ENCODE measurements around the gene EIF4G1. TPM values are rescaled to one million over a fixed set of nuclear protein-coding genes. Genes with fewer than 3 reads are reported as not detected.

The EIF4G1 gene
- total RNA-seq, 3 donors from 2014 or later = 990 to 1,057 (median 1,007) TPM

DNA sequence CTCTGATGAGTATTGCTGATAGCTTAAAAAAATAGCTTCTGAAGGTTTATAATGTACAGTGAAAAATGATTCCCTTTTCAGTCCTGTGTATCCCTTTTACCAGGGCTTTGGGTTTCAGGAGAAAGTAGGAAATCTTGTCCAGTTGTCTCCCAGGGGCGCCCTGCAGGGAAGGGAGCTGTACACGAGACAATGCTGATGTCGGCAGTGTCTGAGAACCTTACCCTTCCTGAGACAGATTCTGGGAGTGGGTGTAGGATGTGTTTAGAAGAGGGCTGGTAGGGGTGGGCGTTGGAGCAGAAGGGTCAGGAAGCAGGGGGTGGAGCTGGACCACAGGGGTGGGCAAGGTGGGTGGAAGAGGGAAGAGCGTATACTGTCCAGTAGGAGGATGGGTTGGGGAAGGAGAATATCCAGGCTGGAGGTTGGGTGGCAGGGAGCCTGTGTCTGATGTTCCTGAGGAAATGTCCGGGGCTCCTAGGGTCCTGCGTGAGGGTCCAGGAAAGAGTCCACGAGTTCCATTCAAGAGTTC, 58.0 kb downstream of the EIF4G1 start:
- ATAC-seq = no peak
- Mint-ChIP-seq H3K27me3 (ENCODE audit: low read depth) (peaks cover 14% of the 10 kb centered on the region), H3K36me3 (ENCODE audit: insufficient read depth) (peaks cover 22% of the 10 kb centered on the region), H3K4me3 (no peak overlapping the region), H3K4me1 (ENCODE audit: low read depth) (peaks cover 2% of the 10 kb centered on the region), H3K9me3 (no peaks in the 10 kb centered on the region)
- DNase-seq = no peak

DNA sequence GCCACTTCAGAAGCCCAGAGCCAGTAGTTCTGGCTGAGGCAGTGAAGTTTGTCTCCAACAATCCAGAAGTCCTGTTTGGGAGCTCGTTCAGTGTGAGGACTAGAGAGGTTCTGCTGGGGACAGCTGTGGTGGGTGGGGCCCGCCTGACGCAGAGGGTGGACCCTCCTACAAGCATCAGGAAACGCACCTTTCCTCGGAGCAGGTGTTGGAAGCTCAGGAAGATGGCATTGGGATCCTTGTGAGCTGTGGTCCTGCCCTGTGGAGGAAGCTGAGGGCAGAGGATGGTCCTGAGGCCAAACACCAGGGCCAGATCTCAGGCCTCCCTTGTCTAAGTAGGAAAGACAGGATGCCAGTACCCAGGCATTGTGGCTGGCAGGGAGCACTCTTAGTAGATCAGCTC, 58.5 kb downstream of the EIF4G1 start:
- Mint-ChIP-seq H3K27me3 (ENCODE audit: low read depth) (peaks cover 19% of the 10 kb centered on the region), H3K36me3 (ENCODE audit: insufficient read depth) (peaks cover 18% of the 10 kb centered on the region), H3K9me3 (no peaks in the 10 kb centered on the region), H3K4me3 (no peak overlapping the region), H3K4me1 (ENCODE audit: low read depth) (peaks cover 2% of the 10 kb centered on the region)
- ATAC-seq = no peak
- no peak for DNase-seq

DNA sequence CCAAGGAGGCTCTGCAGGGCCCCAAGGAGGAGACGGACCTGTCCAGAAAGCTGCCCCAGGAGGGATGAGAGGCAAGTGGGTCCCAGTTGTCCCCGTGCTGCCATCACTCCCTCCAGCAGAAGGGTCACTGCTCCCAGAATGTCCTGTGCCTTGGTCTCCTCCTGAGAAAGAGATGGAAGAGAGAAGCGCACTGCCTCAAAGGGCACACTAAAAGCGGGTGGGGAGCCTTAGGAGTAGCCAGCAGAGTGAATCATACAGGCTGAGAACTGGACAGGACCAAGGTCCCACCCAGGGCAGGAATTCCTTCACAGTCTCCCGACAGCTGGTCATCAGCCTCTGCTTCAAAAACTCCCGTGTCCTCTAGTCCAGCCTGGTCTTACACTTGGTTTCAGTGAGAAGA, 59.0 kb downstream of the EIF4G1 start:
- ATAC-seq (no peak), DNase-seq (no peak)
- Mint-ChIP-seq H3K36me3 (ENCODE audit: insufficient read depth) (peaks cover 14% of the 10 kb centered on the region), H3K9me3 (no peaks in the 10 kb centered on the region), H3K4me1 (ENCODE audit: low read depth) (peaks cover 2% of the 10 kb centered on the region), H3K27me3 (ENCODE audit: low read depth) (peaks cover 24% of the 10 kb centered on the region), H3K4me3 (no peak overlapping the region)

DNA sequence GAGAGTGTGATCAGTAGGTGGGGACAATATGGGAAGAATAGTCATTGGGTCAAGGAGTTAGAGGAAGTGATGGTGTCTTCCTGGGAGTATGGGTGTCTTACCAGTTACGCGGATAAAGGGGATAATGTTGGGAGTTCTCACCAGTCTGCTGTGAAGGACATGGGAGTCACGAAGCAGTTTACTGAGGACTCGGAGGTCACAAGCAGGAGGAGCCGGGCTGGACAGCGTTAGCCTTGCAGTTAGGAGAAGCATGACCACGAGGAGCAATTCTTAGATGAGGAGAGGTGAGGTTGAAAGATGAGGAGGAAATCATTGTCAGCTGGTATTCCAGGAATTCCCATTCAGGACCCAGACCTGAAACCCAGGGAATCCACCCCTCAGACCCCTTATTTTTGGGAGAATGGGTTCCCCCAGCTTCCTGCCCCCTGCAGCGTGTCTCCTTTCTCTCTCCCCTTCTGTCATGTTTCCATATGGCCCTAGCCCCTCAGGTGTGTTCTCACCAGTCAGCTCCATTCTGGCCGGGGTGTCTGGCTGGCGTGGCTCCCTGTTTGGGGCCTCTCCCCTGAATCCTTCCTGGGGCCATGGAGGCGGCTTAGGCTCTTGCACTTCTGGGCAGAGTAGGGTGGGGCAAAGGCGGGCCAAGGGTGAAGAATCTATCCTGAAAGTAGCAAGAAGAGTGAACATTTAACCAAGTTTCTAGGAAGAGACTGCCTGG, 61.5 kb downstream of the EIF4G1 start:
- Mint-ChIP-seq H3K36me3 (ENCODE audit: insufficient read depth) (no peaks in the 10 kb centered on the region), H3K4me3 (no peak overlapping the region), H3K4me1 (ENCODE audit: low read depth) (peaks cover 7% of the 10 kb centered on the region), H3K9me3 (no peaks in the 10 kb centered on the region), H3K27me3 (ENCODE audit: low read depth) (peaks cover 38% of the 10 kb centered on the region)
- ATAC-seq (no peak), DNase-seq (no peak)

DNA sequence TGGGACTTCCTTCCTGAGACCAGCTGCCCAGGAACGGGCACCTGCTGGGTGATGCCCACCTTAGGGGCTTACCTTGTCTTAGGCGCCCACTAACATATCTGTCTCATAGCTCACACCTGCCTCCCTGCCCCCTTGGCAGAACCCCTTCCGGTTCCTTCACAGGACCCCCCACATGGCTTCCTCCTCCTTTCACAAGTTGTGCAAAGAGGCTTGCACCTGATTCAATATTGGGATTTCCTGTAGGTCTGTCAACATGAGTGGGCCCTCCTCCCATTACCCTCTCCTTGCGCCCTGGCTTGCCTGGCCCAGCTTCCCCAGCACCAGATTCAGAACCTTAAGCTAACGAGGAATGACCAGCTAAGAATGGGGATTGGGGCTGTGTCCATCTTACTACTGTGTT, 63.0 kb downstream of the EIF4G1 start:
- Mint-ChIP-seq H3K9me3 (no peaks in the 10 kb centered on the region), H3K27me3 (ENCODE audit: low read depth) (peaks cover 50% of the 10 kb centered on the region), H3K36me3 (ENCODE audit: insufficient read depth) (no peaks in the 10 kb centered on the region), H3K4me1 (ENCODE audit: low read depth) (peaks cover 11% of the 10 kb centered on the region), H3K4me3 (no peak overlapping the region)
- ATAC-seq (no peak), DNase-seq (no peak)

DNA sequence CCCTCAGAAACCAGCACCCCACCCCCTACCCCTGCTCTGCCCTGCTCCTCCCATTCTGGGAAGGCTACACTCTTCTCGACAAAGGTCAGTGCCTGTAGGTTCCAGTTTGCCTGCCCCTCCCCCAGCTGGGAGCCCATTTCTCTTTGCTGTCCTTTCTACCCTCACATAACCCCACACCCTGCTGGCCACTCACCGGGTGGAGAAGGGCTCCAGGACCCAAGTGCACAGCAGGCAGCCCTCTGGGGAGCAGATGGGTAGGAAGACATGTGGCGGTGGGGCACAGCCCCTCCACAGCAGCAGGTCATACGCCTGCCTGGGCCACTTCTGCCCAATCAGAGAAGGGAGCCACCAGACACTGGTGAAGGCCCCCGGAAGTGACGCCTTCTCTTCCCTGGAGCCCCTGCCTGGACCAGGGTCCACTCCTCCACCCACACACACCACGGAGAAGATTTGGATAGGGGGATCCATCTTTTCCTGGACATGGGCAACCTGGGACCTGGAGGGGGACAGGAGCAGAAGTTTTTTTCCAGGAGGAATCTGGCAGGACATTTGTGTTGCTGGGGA, 63.6 kb downstream of the EIF4G1 start, which contains the start of gene THPO:
Gene THPO, minus strand, starts transcription at position 326 of the 564 bp plus-strand sequence. CDS start 1,948 bp downstream, outside the sequence.
- H3K9me3 Mint-ChIP-seq = no peaks in the 10 kb centered on the region
- H3K36me3 Mint-ChIP-seq (ENCODE audit: insufficient read depth) = no peaks in the 10 kb centered on the region
- peaks cover 56% of the 10 kb centered on the region for H3K27me3 Mint-ChIP-seq (ENCODE audit: low read depth)
- DNase-seq (no peak), ATAC-seq (no peak)
- peak within 1 kb of the TSS; percentile 58 for H3K4me3 Mint-ChIP-seq
- H3K4me1 Mint-ChIP-seq (ENCODE audit: low read depth) = peaks cover 11% of the 10 kb centered on the region

DNA sequence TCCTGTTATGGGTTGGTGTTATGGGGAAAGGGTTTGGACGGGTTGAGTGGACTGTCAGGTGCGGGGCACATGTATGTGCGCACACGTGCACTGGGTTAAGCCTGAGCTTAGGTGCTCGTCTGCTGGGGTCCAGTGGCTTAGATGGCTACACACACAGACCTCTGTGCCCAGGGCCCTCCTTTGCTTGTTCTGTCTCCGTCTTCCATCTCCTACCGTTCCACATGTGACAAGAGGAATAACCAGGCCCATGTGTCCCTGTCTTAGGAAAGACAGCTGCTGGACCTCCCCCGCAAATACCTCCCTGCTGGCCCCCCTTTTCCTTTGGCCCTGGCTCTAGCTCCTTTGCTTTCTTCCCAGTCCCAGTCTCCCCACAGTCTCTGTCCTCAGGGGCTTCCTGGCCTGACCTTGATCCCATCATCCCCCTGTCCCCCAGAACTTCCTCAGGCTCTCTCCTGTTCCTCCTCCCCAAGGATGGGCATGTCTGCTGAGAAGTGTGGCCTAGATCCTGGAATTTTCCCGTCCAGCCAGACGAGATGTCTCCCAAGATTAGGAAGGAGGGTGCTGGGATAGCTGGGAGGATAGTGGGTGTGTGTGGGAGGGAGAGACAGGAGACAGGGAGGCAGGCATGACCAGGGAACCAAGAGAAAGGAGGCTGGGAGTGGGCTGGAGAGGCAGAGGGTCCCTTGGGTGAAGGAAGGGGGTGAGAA, 64.4 kb downstream of the EIF4G1 start:
- peaks cover 11% of the 10 kb centered on the region for H3K4me1 Mint-ChIP-seq (ENCODE audit: low read depth)
- H3K9me3 Mint-ChIP-seq = no peaks in the 10 kb centered on the region
- DNase-seq (no peak), ATAC-seq (no peak)
- peaks cover 57% of the 10 kb centered on the region for H3K27me3 Mint-ChIP-seq (ENCODE audit: low read depth)
- peak overlapping the region; percentile 58 for H3K4me3 Mint-ChIP-seq
- no peaks in the 10 kb centered on the region for H3K36me3 Mint-ChIP-seq (ENCODE audit: insufficient read depth)

DNA sequence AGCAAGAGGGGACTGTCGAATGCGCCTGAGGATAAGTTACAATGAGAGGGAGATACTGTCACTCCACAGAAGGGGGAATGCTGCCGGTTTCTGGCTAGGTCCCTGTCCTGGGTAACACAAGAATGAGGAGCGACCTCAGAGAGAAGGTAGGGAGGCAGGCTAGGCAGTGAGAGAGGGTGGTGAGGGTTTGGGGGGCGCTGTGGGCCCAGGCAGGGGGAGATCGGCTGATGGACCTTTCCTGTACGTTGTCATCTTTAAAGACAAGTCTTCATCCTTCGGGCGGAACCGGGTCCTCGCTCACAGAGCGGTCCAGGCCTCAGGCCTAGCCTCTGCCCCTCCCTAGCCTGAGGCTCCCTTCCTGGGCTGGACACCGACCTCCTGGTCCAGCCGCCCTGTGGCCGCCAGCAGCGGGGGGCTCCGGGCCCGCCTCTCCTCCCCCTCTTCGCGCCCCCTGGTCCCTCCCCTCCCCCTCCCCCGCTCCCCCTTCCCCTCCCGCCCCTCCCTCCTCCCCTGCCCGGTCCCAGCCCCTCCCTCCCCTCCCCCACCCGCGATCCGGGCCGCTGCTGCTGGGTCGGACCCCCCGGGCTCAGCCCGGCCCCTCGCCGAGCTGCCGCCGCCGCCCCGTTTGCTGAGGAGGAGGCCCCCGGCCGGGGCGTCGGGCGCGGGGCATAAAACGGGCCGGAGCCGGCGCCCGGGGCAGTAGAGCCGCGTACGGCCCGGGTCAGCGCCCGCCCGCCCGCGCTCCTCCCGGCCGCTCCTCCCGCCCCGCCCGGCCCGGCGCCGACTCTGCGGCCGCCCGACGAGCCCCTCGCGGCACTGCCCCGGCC, 65.2 kb downstream of the EIF4G1 start, which contains the start of gene CHRD:
Gene CHRD, plus strand, starts transcription at position 697 of the 827 bp plus-strand sequence. CDS start 265 bp downstream, outside the sequence.
- Mint-ChIP-seq H3K36me3 (ENCODE audit: insufficient read depth) (no peaks in the 10 kb centered on the region), H3K4me3 (peak within 1 kb of the TSS; percentile 63), H3K4me1 (ENCODE audit: low read depth) (peaks cover 11% of the 10 kb centered on the region), H3K9me3 (no peaks in the 10 kb centered on the region), H3K27me3 (ENCODE audit: low read depth) (peaks cover 59% of the 10 kb centered on the region)
- peak in 1 of 2 donors; percentile 6 for ATAC-seq
- DNase-seq = no peak

DNA sequence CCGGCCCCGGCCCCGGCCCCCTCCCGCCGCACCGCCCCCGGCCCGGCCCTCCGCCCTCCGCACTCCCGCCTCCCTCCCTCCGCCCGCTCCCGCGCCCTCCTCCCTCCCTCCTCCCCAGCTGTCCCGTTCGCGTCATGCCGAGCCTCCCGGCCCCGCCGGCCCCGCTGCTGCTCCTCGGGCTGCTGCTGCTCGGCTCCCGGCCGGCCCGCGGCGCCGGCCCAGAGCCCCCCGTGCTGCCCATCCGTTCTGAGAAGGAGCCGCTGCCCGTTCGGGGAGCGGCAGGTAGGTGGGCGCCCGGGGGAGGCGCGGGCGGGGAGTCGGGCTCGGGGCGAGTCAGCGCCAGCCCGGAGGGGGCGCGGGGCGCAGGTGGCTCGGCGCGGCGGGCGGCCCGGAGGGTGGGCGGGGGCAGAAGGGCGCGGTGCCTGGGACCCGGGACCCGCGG, 65.8 kb downstream of the EIF4G1 start:
- Mint-ChIP-seq H3K36me3 (ENCODE audit: insufficient read depth) (no peaks in the 10 kb centered on the region), H3K4me1 (ENCODE audit: low read depth) (peaks cover 11% of the 10 kb centered on the region), H3K9me3 (no peaks in the 10 kb centered on the region), H3K4me3 (no peak overlapping the region), H3K27me3 (ENCODE audit: low read depth) (peaks cover 63% of the 10 kb centered on the region)
- ATAC-seq (peak; percentile 58 to 62), DNase-seq (no peak)

DNA sequence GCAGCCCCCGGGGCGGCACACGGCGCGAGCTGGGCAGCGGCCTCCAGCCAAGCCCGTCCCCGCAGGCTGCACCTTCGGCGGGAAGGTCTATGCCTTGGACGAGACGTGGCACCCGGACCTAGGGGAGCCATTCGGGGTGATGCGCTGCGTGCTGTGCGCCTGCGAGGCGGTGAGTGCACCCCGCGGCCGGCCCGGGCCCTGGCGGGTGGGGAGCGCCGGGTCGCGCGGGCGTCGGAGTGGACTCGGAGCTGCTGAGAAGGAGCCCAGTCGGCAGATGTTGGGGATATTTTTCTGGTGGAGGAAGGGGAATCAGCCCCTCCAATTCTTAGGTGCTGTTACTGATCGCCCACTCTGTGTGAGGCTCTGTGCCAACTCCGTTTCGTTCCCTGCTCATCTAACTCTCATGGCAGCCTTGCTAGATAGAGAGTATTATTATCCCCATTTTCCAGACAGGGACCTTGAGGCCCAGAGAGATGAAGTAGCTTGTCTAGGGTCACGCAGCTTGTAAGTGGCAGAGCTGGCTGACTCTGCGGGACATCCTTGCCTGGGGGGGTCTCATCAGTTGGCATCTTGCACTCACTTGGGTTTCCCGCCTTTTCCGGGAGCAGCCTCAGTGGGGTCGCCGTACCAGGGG, 66.3 kb downstream of the EIF4G1 start:
- DNase-seq (no peak), ATAC-seq (peak; percentile 63 to 64)
- peaks cover 63% of the 10 kb centered on the region for H3K27me3 Mint-ChIP-seq (ENCODE audit: low read depth)
- H3K9me3 Mint-ChIP-seq = no peaks in the 10 kb centered on the region
- H3K36me3 Mint-ChIP-seq (ENCODE audit: insufficient read depth) = no peaks in the 10 kb centered on the region
- peaks cover 11% of the 10 kb centered on the region for H3K4me1 Mint-ChIP-seq (ENCODE audit: low read depth)
- peak overlapping the region; percentile 63 for H3K4me3 Mint-ChIP-seq

DNA sequence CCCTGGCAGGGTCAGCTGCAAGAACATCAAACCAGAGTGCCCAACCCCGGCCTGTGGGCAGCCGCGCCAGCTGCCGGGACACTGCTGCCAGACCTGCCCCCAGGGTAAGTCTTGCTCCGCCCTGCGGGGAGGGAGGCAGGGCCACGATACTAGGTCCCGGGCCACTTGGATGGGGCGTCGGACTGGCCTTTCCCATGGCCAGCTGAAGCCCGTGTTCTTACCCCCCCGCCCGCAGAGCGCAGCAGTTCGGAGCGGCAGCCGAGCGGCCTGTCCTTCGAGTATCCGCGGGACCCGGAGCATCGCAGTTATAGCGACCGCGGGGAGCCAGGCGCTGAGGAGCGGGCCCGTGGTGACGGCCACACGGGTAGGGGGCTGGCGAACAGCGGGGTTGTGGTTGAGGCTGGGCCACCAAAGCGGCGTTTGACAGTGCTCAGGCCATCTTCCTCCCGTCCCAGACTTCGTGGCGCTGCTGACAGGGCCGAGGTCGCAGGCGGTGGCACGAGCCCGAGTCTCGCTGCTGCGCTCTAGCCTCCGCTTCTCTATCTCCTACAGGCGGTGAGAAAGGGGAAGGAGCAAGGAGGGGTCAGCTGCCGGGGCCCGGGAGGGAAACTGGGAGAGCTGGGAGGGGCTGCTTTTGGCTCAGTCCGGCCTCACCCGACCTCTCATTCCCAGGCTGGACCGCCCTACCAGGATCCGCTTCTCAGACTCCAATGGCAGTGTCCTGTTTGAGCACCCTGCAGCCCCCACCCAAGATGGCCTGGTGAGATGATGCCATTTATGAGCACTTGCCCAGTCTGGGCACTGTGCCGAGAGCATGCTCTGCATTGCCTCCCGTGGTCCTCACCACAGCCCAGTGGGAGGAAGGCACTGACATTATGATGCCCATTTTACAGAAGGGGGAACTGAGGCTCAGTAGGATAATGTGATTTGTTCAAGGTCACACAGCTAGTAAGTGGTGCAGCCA, 67.1 kb downstream of the EIF4G1 start:
- Mint-ChIP-seq H3K4me1 (ENCODE audit: low read depth) (peaks cover 11% of the 10 kb centered on the region), H3K9me3 (no peaks in the 10 kb centered on the region), H3K4me3 (peak overlapping the region; percentile 63), H3K27me3 (ENCODE audit: low read depth) (peaks cover 62% of the 10 kb centered on the region), H3K36me3 (ENCODE audit: insufficient read depth) (no peaks in the 10 kb centered on the region)
- ATAC-seq = peak; percentile 23 to 29
- DNase-seq = no peak

DNA sequence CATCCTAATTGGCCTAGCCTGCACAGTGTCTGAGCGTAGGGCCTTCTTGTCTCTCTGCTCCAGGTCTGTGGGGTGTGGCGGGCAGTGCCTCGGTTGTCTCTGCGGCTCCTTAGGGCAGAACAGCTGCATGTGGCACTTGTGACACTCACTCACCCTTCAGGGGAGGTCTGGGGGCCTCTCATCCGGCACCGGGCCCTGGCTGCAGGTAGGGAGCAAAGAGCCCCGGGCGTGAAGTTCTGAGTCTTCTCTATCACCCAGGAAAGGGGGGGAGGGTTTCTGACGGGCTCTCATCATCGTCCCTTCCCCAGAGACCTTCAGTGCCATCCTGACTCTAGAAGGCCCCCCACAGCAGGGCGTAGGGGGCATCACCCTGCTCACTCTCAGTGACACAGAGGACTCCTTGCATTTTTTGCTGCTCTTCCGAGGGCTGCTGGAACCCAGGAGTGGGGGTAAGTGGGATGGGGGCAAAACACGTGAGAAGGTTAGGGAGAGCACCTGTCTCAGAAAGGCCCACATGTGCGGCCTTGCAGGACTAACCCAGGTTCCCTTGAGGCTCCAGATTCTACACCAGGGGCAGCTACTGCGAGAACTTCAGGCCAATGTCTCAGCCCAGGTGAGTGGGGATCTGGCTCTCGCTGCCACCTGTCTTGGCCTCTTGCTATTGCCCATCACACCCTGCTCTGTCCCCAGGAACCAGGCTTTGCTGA, 68.1 kb downstream of the EIF4G1 start:
- Mint-ChIP-seq H3K4me3 (no peak overlapping the region), H3K36me3 (ENCODE audit: insufficient read depth) (no peaks in the 10 kb centered on the region), H3K27me3 (ENCODE audit: low read depth) (peaks cover 65% of the 10 kb centered on the region), H3K9me3 (no peaks in the 10 kb centered on the region), H3K4me1 (ENCODE audit: low read depth) (peaks cover 11% of the 10 kb centered on the region)
- DNase-seq (no peak), ATAC-seq (no peak)
